LNCaP clone FGC (cell line): ENCODE measurements around the gene KCNH6.
A peak's percentile ranks its signal among the peaks of the same experiment; 100 is the strongest.

Source experiments
- DNase-seq: peaks from one replicate; pipeline ENCODE4 v3.0.0-alpha.2; 2011; ENCODE audit warnings: low read depth
- H3K4me3 ChIP-seq: 2 replicates; pipeline ENCODE4 v1.5.1; 2011; ENCODE audit warnings: mild to moderate bottlenecking, low read depth, low read length, control low read depth
- CTCF ChIP-seq: IDR thresholded peaks from 2 replicates; pipeline ENCODE4 v1.5.1; 2012; ENCODE audit warnings: mild to moderate bottlenecking; ENCODE audit not compliant: control insufficient read depth, insufficient read depth; ENCODE audit errors: extremely low read depth

The KCNH6 gene

GRCh38 chr17:63546308-63547082 lies 23.3 kb downstream of the KCNH6 start:
- DNase-seq, result no peak
- H3K4me3 ChIP-seq, result no peak overlapping the region
- no peak for TF ChIP-seq CTCF

- no peak for DNase-seq
- no peak overlapping the region for H3K4me3 ChIP-seq
- no peak for TF ChIP-seq CTCF
These were observed 23.9 kb downstream of the KCNH6 start for GRCh38 chr17:63547083-63547523.

GRCh38 chr17:63549289-63549945 lies 26.3 kb downstream of the KCNH6 start:
- H3K4me3 ChIP-seq, result peak overlapping the region; percentile 87
- no peak for DNase-seq
- no peak for TF ChIP-seq CTCF

- peak within 1 kb of the TSS; percentile 87 for H3K4me3 ChIP-seq
- TF ChIP-seq CTCF, result no peak
- peak; percentile 100 for DNase-seq
These were observed 27.0 kb downstream of the KCNH6 start, which contains the start of gene DCAF7 for GRCh38 chr17:63549946-63550816. Gene DCAF7 (plus strand): TSS chr17:63550477. CDS start chr17:63550678, 201 bp downstream.

- peak overlapping the region; percentile 87 for H3K4me3 ChIP-seq
- DNase-seq, result no peak
- no peak for TF ChIP-seq CTCF
These were observed 27.9 kb downstream of the KCNH6 start for GRCh38 chr17:63550817-63551639.

- no peak for TF ChIP-seq CTCF
- DNase-seq, result no peak
- peak overlapping the region; percentile 87 for H3K4me3 ChIP-seq
These were observed 29.1 kb downstream of the KCNH6 start for GRCh38 chr17:63552211-63552610.
